Fibroblast of the aortic adventitia (primary cell): Measurements from ENCODE around the gene KPRP. TPM values are rescaled to one million over a fixed set of nuclear protein-coding genes. Genes with fewer than 3 reads are reported as not detected.

Experiments used
- DNase-seq: peaks from one replicate; pipeline ENCODE4 v3.0.0-alpha.2; 2010; ENCODE audit warnings: low read depth
- H3K4me3 ChIP-seq: 2 replicates; pipeline ENCODE4 v1.5.1; 2011; ENCODE audit warnings: low read depth, mild to moderate bottlenecking, control low read depth, low read length, moderate library complexity
- CTCF ChIP-seq: IDR thresholded peaks from 2 replicates; pipeline ENCODE4 v1.5.1; 2011; ENCODE audit warnings: mild to moderate bottlenecking, low read length, control low read depth, inconsistent platforms; ENCODE audit not compliant: insufficient read depth
- total RNA-seq: library from RNA; depleted of rRNA; stranded (reverse); fragments of >200 nt; gene quantifications from 2 replicates; pipeline ENCODE4 v1.2.3, GENCODE V29; 2012; ENCODE audit warnings: low replicate concordance

Gene KPRP
- total RNA-seq: not detected in 2 replicates

- H3K4me3 ChIP-seq: no peak within 1 kb of the TSS
- no peak for TF ChIP-seq CTCF
- no peak for DNase-seq
These were observed at the start of gene KPRP for GRCh38 chr1:152757747-152758146. Gene KPRP (plus strand): TSS chr1:152758025. CDS start chr1:152759589, 1,564 bp downstream.

- no peak for TF ChIP-seq CTCF
- H3K4me3 ChIP-seq: no peak overlapping the region
- DNase-seq: no peak
These were observed 39.6 kb upstream of the KPRP start for GRCh38 chr1:152718238-152718637.

GRCh38 chr1:152725261-152725660 lies 32.6 kb upstream of the KPRP start:
- peak; percentile 7 for DNase-seq
- no peak overlapping the region for H3K4me3 ChIP-seq
- TF ChIP-seq CTCF: no peak

DNA sequence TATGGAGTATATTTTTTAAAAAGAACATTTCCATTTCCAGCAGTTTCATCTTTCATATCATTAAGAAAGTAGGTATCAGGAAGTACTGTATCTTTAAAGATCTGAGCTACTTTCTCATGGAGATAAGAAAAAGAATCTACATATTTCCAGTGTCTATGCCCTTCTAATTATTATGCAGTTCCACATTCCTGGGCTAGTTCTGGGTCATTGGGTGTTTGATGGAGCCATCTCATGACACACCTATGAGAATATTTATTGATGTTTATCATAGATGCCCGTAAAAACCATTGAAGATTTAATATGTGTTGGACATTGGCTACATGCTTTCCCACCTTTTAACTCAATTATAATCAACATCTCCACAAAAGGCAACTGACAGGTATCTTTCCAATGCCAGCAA lies 28.8 kb upstream of the KPRP start:
- DNase-seq: no peak
- no peak overlapping the region for H3K4me3 ChIP-seq
- no peak for TF ChIP-seq CTCF

GRCh38 chr1:152735648-152736047 lies 22.2 kb upstream of the KPRP start:
- no peak overlapping the region for H3K4me3 ChIP-seq
- TF ChIP-seq CTCF: no peak
- DNase-seq: no peak

DNA sequence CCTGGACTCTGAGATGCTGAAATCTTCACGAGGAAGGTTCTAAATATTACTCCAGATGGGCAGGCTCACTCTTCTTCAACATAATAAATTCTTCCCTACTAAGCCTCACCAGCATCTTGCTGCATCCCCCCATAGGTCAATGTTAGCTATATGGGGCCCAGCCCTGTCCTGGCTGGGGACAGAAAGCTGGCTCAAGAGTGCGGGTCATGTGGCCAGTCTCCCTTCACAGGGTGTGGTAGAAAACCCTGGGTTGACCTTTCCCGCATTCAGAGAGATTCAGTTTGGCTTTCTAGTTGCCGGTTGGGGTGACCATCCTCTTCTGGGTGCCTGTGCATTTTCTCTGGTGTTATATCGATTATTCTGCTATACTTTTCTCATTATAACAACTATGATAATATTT lies 19.8 kb upstream of the KPRP start:
- no peak overlapping the region for H3K4me3 ChIP-seq
- no peak for DNase-seq
- TF ChIP-seq CTCF: no peak

DNA sequence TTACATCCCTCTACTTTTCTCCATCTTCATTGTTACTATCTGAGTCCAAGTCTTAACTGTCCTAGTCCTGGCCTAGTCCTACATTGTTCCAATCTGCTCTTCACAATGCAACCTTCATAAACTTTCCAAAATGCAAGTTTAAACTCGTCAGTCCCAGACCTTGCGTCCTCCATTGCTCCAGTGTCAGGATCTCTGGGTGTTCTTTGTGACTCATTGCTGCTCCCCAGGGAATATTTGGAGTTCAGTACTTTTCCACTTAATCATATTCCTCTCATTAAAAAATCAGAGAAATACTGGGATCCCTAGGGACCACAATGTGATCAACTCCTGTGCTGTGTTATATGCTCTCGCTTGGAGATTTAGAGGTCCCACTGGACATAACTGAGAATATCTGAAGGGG lies 18.0 kb upstream of the KPRP start:
- no peak for TF ChIP-seq CTCF
- no peak overlapping the region for H3K4me3 ChIP-seq

More for the DNA sequence above, 18.0 kb upstream of the KPRP start:
- no peak for DNase-seq
